Stimulated activated CD4-positive, alpha-beta T cell treated with anti-CD3 and anti-CD28 coated beads, Interleukin-12 subunit alpha, Interleukin-12 subunit beta, amount 100 ng/mL, for 4 hours (primary cell): Measurements from ENCODE around the gene SPATA32.

Experiments
- DNase-seq: peaks from one replicate; pipeline ENCODE4 v3.0.0-alpha.2; 2020

The SPATA32 gene

GRCh38 chr17:45227926-45228762 is 33.8 kb downstream of the SPATA32 start:
- DNase-seq, result peak; percentile 46

GRCh38 chr17:45227101-45227925 is 34.6 kb downstream of the SPATA32 start:
- no peak for DNase-seq

- no peak for DNase-seq
Measured at GRCh38 chr17:45226576-45226975, 35.3 kb downstream of the SPATA32 start.

DNA sequence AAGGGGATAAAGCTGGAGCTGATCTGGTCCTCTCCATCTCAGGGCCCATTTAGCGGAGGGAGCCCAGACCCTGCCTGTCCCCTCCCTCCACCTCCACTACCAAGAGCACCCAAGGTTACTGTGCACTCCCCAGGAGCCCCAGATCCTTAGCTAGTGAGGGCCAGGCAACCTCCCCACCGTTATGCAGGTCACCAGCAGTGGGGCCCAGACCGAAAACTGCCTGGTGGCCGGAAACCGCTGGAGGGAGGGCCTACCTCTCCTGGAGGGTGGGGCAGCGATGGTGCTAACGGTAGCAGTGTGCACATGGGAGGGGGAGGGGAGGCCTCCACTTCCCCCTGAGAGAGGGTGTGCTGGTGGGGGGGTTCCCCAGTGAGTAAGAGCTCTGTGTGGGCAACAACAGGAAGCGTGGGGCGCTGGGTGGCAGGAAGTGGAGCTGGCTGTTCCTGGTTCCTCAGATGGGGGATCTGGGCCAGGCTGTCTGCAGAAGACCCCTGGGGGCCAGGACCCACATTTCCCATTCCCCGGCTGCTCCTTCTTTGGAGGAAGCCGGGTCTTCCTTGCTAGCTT is 35.8 kb downstream of the SPATA32 start:
- DNase-seq, result peak; percentile 92

DNA sequence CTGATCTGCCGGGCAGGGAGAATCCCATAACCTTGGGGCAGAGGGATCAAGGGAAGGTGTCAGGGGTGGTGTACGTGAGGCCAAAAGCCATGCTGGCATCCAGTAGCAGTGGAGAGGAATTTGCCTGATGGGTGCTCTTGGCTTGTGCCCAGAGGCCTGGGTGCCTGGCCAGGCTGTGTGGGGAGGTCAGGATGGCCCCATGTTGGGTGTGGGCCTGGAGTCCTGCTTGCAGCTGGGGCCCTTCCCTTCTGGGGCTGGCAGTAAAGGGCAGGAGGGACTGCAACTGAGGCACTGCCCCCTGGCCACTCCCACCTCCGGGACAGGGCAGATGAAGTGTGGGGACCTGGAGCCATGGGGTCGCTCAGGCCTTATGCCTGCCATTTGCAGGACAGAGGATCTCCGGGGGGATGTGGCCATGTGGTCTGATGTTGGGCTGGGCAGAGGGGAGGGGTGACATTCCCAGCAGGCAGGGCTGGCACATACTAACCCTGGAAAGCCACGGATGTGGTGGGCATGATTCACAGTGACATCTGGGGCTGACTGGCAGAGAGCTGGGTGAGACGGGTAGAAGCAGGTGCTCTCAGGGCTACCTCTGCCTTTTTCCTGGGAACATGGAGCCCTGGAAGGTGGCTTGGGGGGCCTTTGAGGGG is 36.7 kb downstream of the SPATA32 start:
- DNase-seq, result peak; percentile 50

DNA sequence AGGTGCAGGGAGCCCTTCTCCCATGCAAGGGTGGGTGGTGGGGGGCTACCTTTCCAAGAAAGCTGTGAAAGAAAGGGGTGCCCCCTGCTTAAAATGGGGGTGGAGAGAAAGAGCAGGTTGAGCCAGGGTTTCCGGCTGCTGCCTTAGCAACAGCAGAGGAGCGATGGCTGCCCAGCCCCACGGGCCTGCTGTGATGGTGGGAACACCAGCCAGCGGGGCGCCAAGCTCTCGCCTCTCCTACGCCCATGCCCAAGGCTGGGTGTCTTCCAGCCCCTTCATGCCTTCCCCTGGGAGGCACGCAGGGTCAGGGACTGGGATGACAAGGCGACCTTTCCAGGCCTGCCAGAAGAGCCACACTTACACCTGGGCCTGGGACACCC is 37.2 kb downstream of the SPATA32 start:
- no peak for DNase-seq

DNA sequence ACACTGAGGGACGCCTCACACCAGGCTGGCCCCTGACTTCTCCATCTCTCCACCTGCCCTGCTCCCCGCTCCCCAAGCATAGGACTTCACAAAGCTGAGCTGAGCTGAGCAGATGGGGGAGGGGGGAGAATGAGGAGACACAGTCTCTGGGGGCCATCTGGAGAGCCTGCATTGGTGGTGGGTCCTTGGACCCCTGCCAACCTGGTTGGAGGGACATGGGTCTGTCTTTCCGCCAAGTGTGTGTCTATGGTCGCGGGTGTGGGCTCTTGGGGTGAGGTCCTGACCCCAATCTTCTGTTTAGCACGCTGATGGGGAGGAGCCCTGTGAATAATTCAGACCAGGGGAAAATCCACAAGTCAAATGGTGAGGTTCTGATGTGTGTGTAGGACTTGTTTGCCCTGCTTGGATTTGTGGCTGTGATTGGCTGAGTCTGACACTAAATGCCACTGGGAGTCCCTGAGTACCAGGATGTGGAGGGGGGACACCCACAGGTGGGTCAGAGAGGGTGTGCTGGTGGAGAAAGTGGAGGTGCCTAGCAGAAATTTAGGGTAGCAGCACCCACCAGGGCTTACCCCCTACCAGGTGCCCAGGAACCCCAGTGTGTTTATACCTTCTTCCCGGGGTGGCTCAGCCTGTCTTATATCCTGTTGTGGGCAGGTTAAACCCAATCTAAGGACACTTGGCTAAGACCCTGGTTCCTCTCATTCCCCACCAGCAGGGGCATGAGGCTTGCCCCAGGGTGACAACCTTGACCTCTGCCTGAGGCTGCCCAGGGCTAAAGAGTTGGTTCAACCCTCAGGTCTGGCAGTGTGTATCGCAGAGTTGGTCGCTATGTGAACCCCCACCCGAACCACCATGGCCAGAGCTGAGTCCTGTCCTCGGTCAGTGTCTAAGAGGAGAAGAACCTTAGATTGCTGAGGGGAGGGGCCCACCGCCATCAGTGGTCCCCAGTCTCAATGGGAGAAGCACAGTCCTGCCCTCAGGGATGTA is 38.1 kb downstream of the SPATA32 start:
- DNase-seq, result peak; percentile 47

DNA sequence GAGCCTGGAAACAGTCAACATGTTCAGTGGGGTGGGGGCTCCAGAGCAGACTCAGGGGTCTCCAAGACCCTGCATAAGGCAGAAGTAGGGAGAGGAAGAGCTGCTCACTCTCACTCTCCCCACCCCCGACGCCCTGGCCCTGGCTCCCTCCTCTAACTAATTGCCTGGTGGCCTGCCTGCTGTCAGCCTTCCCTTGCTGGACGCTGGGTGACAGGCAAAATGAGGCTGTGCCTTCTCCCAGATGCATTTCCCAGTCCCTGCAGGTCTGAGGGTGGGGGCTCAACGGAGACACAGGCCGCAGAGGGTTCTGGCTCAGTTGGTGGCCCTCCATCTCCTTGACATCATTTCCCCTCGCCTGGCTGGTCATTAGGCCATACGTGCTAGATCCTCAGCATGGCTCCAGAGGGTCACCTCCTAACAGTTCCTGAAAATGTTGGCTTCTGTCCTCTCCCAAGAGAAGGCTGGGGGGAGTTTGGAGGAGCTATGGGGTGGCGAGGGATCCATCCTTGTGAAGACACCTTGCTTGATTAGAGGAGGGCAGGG is 38.8 kb downstream of the SPATA32 start:
- no peak for DNase-seq

GRCh38 chr17:45222289-45222995 is 39.5 kb downstream of the SPATA32 start:
- DNase-seq, result peak; percentile 62

- no peak for DNase-seq
Measured at GRCh38 chr17:45222014-45222288, 39.9 kb downstream of the SPATA32 start.

DNA sequence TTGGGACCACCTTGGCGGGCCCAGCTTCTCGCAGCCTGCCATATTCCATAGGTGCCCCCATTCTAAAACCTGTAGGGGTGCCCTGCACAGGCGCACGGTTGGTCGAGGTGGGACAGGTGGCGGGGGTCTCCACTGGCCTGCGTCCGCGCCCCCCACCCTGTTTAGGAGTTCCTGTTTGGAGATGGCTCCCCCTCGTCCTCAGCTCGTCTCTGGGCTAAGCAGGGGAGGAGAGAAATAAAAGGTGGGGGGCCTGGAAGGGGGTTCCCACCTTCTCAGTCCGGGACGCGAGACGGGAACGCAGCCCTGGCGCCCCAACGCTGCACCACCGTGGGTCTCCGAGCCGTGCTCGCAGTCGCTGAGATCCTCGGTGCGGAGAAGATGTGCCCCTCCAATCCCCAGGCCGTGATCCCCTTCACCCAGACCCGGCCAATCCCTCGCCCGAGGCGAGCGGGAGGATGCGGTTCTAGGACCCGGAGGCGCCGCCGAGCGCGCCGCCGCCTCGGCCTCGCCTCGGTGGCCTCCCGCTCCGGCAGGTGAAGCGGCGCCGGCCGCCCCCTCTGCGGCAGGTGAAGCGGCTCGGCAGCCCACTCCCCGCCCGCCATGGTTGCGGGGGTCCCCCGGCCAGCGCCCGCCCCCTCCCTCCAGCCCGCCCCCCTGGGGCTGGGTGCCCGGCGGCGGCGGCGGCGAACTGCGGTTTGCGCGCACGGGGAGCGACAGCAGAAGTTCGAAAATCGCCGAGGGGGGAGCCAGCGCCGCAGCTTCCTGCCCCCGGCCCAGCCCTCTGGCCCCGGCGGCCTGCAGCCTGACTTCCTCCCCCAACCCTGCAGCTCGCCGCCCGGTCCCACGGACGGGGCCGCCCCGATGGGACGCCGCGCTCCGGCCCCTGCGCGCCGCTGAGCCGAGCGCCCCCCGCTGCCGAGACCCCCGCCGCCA is 40.5 kb downstream of the SPATA32 start, which contains the start of gene FMNL1:
Gene FMNL1 (plus strand): TSS at position 805 of the 933 bp plus-strand sequence. CDS start 240 bp downstream, outside the sequence.
- peak; percentile 57 for DNase-seq

DNA sequence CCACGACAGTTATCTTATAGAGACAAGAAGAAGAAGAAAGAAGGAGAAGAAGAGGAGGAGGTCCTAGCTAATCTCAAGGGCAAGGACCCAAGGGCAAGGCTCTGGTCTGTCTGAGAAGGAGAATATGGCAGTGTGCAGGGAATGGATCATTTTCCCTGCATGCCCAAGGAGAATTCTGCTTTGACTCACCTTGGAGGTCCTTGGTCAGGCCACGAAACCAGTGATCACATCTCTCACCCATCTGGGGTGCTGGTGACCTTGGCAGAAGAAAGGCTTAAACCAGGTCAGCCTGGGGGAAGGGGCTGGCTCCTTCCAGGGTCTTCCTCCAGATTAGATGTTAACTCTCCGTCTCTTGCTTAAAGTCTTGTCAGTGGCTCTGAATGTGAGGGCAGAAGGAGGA is 41.8 kb downstream of the SPATA32 start:
- DNase-seq, result no peak

GRCh38 chr17:45218895-45219661 is 42.8 kb downstream of the SPATA32 start:
- DNase-seq, result peak; percentile 89
